ENCODE results near the gene SH3TC1. TPM values are rescaled to one million over a fixed set of nuclear protein-coding genes. Genes with fewer than 3 reads are reported as not detected.

SH3TC1 gene
- total RNA-seq, 1 donor from 2014 or later: 32.1 TPM

DNA sequence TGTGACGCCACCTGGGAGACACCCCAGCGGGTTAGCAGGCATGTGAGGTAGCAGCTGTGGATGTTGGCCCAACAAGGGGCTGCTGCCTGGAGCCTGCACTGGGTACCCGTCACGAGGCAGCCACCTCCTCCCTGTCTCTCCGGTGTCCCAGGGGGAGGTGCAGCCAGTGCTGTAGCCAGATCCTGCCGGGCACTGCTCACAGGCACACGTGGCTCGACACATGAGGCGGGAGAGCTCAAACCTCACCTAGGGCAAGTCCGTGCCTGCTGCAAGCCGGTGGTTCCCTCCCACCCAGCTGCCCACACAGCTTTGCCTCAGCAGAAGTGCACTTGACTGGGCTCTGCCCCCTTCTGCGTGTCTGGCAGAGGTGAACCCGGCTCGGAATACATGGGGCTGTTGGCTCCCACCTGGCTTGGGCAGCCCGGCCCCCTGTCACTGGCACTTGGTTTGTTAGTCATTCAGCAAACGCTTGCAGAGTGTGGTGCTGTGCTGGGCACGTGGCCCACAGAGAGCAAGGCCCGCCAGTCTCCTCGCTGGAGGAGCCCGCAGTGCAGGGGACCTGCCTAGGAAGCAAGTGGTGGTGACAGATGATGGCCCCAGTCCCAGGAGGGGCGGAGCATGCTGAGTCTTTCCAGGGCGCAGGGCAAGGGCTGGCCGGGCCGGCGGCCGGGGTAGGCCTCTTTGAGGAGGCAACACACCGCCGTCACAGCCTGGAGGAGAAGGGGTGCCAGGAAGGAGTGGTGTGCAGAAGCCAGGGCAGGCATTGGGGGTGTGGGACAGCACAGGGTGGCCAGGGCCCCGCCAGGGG is 10.1 kb upstream of the SH3TC1 start:
- Histone ChIP-seq H3K27me3 (ENCODE audit: control insufficient read depth, insufficient read depth, low read length) (peaks cover 1% of the 10 kb centered on the region), H3K36me3 (ENCODE audit: control insufficient read depth, insufficient read depth, low read length) (no peaks in the 10 kb centered on the region), H3K4me3 (ENCODE audit: low read depth, low read length) (no peak overlapping the region)
- DNase-seq (ENCODE audit: low read depth): peak; percentile 97
- TF ChIP-seq, protein P1, sequence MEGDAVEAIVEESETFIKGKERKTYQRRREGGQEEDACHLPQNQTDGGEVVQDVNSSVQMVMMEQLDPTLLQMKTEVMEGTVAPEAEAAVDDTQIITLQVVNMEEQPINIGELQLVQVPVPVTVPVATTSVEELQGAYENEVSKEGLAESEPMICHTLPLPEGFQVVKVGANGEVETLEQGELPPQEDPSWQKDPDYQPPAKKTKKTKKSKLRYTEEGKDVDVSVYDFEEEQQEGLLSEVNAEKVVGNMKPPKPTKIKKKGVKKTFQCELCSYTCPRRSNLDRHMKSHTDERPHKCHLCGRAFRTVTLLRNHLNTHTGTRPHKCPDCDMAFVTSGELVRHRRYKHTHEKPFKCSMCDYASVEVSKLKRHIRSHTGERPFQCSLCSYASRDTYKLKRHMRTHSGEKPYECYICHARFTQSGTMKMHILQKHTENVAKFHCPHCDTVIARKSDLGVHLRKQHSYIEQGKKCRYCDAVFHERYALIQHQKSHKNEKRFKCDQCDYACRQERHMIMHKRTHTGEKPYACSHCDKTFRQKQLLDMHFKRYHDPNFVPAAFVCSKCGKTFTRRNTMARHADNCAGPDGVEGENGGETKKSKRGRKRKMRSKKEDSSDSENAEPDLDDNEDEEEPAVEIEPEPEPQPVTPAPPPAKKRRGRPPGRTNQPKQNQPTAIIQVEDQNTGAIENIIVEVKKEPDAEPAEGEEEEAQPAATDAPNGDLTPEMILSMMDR (IDR thresholded peaks at IDR 0.05; ENCODE audit: insufficient read depth, low read length, severe bottlenecking): no peak
- peak; percentile 96 for FAIRE-seq

DNA sequence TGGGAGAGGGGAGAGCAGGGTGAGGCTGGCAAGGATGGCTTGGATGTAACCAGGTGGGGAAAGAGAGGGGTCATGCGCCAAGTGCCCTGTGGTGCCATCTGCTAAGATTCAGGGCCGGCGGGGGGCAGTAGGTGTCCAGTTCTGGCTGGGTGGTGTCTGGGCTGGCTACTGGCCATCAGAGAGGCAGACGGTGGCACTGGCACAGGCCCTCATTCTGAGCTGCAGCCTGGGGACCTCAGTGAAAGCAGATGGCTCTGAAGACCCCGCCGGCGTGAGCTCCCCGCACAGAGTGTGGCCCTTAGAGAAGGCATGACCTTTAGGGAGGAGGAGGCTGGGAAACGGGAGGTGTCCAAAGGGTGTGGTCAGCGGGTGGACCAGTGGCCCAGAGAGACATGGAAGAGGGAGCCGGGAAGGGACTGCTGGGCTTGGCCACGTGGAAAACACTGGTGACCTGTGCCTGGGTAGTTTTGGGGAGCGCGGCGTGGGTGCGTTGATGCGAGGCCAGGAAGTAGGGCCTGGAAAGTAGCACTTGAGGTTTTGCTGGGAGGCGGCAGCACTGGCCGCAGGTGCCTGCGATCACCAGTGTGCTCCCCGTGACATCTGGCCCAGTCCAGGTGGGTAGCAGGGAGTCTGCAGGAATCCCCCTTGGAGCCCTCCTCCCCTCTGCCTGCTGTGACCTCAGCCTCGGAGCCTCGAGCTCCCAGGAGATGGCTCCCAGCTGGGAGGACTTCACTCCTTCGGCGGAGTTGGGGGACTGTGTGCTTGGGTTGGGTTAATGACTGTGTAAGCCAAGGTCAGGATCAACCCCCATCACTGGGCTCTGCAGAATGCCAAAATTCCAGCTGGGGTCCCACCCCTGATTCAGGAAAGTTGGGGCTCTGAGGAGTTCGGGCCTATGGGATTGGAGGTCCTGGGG is 9.3 kb upstream of the SH3TC1 start:
- FAIRE-seq (no peak), DNase-seq (ENCODE audit: low read depth) (no peak)
- TF ChIP-seq, protein P1 (IDR thresholded peaks at IDR 0.05; ENCODE audit: insufficient read depth, low read length, severe bottlenecking): no peak
- Histone ChIP-seq H3K36me3 (ENCODE audit: control insufficient read depth, insufficient read depth, low read length) (no peaks in the 10 kb centered on the region), H3K27me3 (ENCODE audit: control insufficient read depth, insufficient read depth, low read length) (peaks cover 1% of the 10 kb centered on the region), H3K4me3 (ENCODE audit: low read depth, low read length) (no peak overlapping the region)

DNA sequence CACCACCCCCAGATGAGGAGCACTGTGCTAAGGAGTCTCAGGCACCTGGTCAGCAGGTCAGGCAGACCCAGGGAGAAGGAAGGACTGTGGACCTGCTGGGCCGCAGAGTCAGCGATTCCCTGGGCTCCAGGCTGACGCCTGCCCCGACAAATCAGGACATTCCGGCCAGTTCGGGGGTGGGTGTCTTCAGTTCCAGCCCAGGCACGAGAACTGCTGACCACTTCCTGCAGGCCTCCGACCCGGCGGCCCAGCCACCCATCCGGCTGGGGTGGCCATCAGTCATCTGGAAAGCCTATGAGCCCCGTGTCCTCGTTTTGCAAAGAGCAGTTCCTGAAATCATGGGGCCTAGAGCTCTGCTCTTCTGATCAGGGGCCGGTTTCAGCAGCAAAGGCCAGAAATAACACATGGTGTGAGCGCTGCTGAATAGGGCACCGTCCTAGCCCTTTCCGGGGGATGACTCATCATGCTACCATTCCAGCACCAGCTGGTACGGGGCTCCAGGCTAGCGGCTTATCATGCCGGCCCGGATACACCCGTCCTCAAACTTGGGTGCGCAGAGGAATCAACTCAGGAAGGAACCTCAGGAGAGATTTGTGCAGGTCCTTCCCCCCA is 7.8 kb upstream of the SH3TC1 start:
- DNase-seq (ENCODE audit: low read depth) (peak; percentile 75), FAIRE-seq (no peak)
- TF ChIP-seq, protein P1 (IDR thresholded peaks at IDR 0.05; ENCODE audit: insufficient read depth, low read length, severe bottlenecking): no peak
- Histone ChIP-seq H3K27me3 (ENCODE audit: control insufficient read depth, insufficient read depth, low read length) (peaks cover 1% of the 10 kb centered on the region), H3K4me3 (ENCODE audit: low read depth, low read length) (no peak overlapping the region), H3K36me3 (ENCODE audit: control insufficient read depth, insufficient read depth, low read length) (no peaks in the 10 kb centered on the region)

DNA sequence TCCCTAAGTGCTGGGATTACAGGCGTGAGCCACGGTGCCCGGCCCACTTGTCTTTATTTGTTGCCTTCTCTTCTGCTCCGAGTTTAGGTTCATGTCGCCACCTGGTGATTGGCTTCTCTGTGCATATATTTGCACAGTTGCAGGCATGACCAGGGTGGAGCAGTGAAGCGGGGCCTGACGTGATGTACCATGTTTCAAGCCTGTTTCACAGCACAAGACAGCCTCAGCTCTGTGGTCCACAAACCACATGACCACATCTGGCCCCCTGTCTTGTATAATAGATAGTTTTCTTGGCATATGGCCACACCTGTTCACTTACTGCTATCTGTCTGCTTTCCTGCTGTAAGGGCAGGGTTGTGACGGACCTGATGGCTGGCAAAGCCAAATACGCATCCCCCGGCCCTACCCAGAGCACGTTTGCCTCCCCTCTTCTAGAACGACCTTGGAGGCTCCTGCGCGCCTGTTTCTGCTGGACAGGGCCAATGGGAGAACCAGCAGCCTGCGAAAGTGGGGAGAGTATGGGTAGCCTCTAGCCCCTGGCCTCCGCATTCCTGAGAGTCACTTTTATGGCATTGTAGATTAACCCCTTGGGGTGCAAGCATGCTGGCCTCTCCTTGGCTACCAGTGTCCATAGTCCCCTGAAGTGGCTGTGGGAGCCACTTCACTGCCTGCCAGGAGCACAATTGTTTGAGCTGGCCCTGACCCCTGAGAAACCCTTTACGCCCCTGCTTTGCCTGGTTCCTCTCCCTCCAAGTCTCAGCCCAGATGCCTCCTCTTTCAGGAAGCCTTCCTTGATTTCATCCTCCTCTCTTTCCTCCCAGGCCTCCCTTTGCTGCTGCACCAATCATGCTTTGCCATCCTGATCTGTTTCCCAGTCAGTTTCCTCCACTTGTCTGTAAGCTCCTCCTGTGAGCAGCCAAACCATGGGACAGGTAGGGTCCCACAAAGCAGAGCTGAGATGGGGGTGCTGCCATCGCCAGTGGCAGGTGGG is 6.0 kb upstream of the SH3TC1 start:
- DNase-seq (ENCODE audit: low read depth) (peak; percentile 80), FAIRE-seq (peak; percentile 98)
- H3K36me3 ChIP-seq (ENCODE audit: control insufficient read depth, insufficient read depth, low read length): no peaks in the 10 kb centered on the region
- H3K27me3 ChIP-seq (ENCODE audit: control insufficient read depth, insufficient read depth, low read length): peaks cover 1% of the 10 kb centered on the region
- TF ChIP-seq, protein P1 (IDR thresholded peaks at IDR 0.05; ENCODE audit: insufficient read depth, low read length, severe bottlenecking): peak; percentile 50
- H3K4me3 ChIP-seq (ENCODE audit: low read depth, low read length): no peak overlapping the region

Measured in bronchial epithelial cell (primary cell).